ENCODE data around the gene ACADL. TPM values are rescaled to one million over a fixed set of nuclear protein-coding genes. Genes with fewer than 3 reads are reported as not detected.

ACADL gene
- total RNA-seq, 4 donors from 2014 or later, result 2.5 to 6.5 (median 3.5) TPM

- TF ChIP-seq POLR2A (IDR thresholded peaks at IDR 0.05), result no peak
- WGBS, 2 donors, result 13 to 16% methylated on average over 17 to 24 of the region's 24 CpGs
- peak overlapping the region; percentile 50 for H3K4me3 ChIP-seq (ENCODE audit: low read depth, poor library complexity, severe bottlenecking)
- DNase-seq (ENCODE audit: low spot score in 2 of 2), result peak in 1 of 2 donors; percentile 85
- intact Hi-C loops (cut with DNase I; ENCODE audit: low total_unique reads), result no loop called here
These were observed 681 bp downstream of the ACADL start for GRCh38 chr2:210224591-210224940.

DNA sequence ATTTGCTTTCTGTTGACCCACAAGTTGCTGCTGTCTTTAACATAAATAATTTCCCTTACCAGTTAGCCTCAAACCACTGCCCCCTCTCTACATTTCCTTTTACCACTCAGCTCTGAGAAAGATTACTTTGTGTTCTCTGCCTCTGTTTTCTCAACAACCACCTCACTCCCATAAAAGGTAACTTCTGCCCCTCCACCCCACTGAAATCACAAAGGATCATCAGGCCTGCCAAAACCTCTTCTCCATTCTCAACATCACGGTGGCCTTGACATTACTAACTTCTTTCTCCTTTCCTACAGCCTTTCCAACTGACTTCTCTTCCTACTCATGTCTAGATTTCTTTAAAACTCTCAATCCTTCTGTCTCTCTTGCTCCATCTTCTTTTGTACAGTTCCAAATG is 10.1 kb downstream of the ACADL start:
- intact Hi-C loops (cut with DNase I; ENCODE audit: low total_unique reads), result no loop called here
- WGBS, 2 donors, result 52 to 70% methylated on average over 1 of the region's 1 CpG
- no peak for TF ChIP-seq CTCF (IDR thresholded peaks at IDR 0.05)
- no peak for TF ChIP-seq POLR2A (IDR thresholded peaks at IDR 0.05)
- H3K4me3 ChIP-seq (ENCODE audit: low read depth, poor library complexity, severe bottlenecking), result no peak overlapping the region
- DNase-seq (ENCODE audit: low spot score in 2 of 2), result no peak

GRCh38 chr2:210210185-210210584 is 15.1 kb downstream of the ACADL start:
- TF ChIP-seq POLR2A (IDR thresholded peaks at IDR 0.05), result no peak
- no peak for TF ChIP-seq CTCF (IDR thresholded peaks at IDR 0.05)
- intact Hi-C loops (cut with DNase I; ENCODE audit: low total_unique reads), result no loop called here
- WGBS, 2 donors, result 97 to 100% methylated on average over 1 of the region's 1 CpG
- no peak overlapping the region for H3K4me3 ChIP-seq (ENCODE audit: low read depth, poor library complexity, severe bottlenecking)
- DNase-seq (ENCODE audit: low spot score in 2 of 2), result no peak

DNA sequence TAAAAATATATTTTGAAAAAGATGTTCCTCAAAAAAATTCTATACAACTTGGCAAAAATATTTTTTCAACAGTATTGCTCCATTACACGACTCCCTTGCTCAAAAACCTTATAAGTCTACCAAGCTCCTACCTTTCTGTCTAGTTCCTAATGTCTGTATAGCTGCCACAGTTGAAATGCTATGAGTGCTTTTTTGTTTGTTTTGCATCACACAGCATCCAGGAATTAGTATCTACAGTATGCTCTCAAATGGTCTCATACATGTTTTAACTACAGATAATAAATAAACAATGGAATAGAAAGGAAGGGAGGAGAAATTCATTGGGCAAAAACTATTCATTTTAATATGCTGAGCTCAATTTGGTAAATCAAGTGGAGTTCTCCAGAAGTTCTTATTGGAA is 17.3 kb downstream of the ACADL start:
- whole genome bisulfite sequencing, 2 donors, result 76 to 89% methylated on average over 1 of the region's 1 CpG
- DNase-seq (ENCODE audit: low spot score in 2 of 2), result no peak
- H3K4me3 ChIP-seq (ENCODE audit: low read depth, poor library complexity, severe bottlenecking), result no peak overlapping the region
- TF ChIP-seq POLR2A (IDR thresholded peaks at IDR 0.05), result no peak
- no peak for TF ChIP-seq CTCF (IDR thresholded peaks at IDR 0.05)
- intact Hi-C loops (cut with DNase I; ENCODE audit: low total_unique reads), result no loop called here

DNA sequence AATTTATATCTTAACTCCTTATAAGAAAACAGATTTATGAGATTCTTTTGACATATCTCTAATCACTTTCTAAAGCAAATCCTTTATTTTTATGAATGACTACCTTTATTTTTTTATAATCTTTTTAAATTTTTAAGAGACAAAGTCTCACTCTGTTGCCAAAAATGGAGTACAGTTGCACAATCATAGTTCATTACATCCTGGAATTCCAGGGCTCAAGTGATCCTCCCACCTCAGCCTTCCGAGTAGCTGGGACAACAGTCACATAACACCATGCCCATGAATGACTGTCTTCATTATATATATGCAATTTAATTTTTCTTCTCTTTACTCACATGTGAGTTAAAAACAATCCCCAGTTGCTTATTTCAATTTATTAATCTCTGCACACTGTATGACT is 21.7 kb downstream of the ACADL start:
- no peak for DNase-seq (ENCODE audit: low spot score in 2 of 2)
- TF ChIP-seq POLR2A (IDR thresholded peaks at IDR 0.05), result no peak
- TF ChIP-seq CTCF (IDR thresholded peaks at IDR 0.05), result no peak
- H3K4me3 ChIP-seq (ENCODE audit: low read depth, poor library complexity, severe bottlenecking), result no peak overlapping the region
- 33 to 53% methylated on average over 1 of the region's 1 CpG for WGBS, 2 donors
- intact Hi-C loops (cut with DNase I; ENCODE audit: low total_unique reads), result no loop called here

GRCh38 chr2:210203147-210203546 is 22.1 kb downstream of the ACADL start:
- DNase-seq (ENCODE audit: low spot score in 2 of 2), result no peak
- WGBS, 2 donors, result 48 to 52% methylated on average over 1 of the region's 1 CpG
- no peak overlapping the region for H3K4me3 ChIP-seq (ENCODE audit: low read depth, poor library complexity, severe bottlenecking)
- no peak for TF ChIP-seq POLR2A (IDR thresholded peaks at IDR 0.05)
- TF ChIP-seq CTCF (IDR thresholded peaks at IDR 0.05), result no peak
- intact Hi-C loops (cut with DNase I; ENCODE audit: low total_unique reads), result no loop called here

Measured in lower leg skin (tissue), 4 donors.